GM18499 (cell line): ENCODE data around the gene PHF21A.

ENCODE experiments used
- ATAC-seq: cut with Tn5 transposase; IDR thresholded peaks from one replicate; pipeline ENCODE4 v1.9.1; 2021; ENCODE audit warnings: moderate number of reproducible peaks; ENCODE audit not compliant: insufficient read depth, unreplicated experiment

Gene PHF21A

DNA sequence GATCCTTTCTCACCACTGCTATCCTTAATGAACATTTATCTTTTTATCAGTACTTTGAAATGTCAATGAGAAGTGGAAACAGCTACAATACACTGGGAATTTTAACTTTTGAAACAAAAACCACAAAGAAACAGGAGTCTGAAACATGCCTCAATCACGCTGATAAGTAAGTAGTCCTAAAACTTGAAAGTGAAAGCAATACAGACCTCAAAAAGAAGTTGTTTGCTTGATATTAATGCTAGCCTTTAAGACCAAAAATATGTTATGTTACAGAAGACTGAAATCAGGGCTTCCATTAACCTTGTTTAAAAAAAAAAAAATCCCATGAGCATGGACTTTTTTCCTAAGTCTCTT, 21.3 kb downstream of the PHF21A start:
- ATAC-seq: no peak

DNA sequence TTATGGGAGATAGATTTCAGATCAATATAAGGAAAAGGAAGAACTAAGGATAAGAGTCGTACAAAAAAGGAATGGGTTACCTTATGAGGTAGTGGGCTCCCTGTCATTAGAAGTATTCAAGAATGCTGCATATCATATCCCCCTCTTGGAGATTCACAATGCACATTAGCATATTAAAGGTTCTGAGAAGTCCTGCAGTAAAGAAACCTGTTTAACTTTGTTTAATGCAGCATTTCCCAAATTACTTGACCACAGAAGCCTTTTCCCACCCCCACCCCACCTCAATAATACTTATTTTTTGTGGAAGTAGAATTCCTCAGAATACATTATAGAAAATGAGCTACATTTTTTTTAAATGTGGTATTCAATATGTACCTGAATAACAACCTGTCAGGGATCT, 30.9 kb downstream of the PHF21A start:
- ATAC-seq: no peak

DNA sequence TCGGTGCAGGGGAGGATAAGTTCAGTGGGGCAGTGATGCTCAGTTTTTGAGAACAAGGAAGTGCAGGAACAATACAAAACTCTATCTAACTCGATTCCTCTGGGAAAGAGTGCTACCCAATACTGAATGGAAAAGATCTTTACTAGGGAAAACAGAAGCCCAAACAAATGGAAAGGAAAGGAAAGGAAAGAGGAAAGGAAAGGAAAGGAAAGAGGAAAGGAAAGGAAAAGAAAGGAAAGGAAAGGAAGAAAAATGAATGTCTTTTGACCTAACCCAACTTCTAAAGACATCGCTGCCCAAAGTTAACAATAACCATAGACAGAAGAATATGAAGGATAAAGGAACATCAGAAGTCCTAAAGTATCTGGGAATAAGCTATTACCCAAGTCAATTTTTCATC, 41.6 kb downstream of the PHF21A start:
- no peak for ATAC-seq

DNA sequence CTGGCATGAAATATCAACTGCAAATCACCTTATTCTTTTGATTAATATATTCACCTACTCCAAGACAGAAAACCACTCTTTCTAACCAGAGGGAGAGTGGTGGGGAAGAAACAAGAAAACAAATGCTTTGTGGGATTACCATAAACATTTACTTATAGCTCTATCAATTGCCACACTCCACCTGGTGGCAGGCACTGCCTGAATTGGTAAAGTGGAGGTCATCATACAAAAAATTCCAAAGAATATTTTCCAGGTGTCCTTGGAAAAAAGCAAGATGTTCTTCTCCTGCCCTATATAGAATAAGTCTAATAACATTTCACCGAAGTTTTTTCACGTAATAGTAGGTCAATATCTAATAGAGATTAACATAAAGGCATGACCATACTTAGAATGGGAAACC, 45.3 kb downstream of the PHF21A start:
- ATAC-seq: no peak

DNA sequence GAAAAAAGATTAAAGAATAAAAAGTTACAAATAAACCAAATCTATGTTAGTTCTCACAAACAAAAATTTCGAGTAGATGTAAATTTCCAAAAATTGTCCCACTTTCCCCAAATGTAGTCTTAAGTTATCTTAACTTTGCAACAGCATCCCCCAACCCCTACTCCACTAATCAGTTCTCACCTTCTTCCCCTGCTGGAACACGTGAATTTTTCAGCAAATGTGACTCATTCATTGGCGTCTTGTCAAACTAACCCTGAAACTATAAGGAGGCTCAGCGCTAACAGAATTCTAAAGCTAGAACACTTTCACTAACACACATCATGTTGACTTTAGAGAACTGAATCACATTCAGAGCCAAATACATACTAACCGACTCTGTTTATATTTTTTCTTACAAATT, 46.1 kb downstream of the PHF21A start:
- no peak for ATAC-seq

DNA sequence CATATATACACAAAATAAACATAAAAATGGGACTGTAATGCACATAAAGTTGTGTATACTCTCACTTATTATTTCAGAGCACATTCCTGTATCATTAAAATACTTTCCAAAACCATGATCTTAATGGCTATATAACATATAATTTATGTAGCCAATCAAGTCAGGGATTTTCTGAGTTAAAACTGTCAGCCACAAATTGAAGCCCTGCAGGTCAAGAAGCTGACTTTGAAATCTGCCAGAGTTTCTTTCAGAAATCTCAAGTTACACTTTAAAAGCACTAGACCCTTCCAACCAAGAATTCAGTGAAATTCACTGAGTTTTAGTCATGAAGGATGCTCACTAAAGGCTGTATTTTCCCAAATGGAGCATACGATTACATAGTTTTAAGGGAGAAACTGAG, 47.6 kb downstream of the PHF21A start:
- no peak for ATAC-seq

DNA sequence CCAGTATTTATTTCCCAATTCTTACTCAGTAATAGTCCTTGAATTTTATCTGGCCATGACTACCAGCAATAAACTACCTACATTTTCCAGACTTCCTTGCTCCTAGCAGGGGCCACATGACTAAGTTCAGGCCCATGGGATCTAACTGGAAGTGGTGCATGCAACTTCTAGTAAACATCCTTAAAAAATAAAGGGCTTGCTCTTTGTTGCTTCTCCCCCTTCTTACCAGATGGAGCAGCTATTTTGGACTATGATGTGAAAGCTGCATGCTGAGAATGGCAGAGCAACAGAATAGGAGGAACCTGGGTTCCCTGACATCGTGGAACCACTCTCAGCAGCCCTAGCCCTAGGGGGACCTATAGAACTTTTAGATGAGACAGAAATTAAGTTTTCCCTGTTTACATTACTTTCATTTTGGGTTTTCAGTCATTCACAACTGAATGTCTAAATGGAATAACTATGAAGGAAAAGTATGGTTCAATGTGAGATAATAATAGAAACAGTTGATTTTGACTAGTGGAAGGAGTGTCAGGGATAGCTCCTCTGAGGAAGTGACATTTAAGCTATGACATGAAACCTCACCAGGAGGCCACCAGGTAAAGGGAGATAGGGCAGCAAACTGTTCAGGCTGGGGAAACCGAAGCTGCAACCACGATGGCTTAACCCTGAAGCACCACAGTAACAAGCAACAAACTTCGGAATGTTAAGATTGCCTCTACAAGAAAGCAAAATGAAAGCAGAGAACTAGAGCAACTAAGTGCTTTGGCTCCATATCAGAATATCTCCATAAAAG, 48.9 kb downstream of the PHF21A start:
- ATAC-seq: no peak

DNA sequence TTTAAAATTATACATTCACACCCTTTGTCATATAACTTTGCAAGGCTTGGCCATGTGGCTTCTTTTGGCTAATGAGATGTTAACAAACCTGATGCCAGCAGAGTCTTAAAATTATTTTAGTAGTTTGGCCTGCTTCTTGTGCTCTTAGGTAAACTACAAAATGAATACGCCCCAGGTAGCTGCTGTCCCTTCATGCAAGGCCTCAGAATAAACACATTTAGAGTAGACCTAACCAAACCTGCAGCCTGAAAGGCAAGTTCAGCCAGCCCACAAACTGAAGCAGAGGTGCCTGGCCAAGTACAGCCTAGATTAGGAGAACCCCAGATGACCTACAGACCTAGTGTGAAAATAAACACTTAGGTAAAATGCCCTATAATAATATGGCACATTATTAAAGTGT, 50.2 kb downstream of the PHF21A start:
- ATAC-seq: no peak

DNA sequence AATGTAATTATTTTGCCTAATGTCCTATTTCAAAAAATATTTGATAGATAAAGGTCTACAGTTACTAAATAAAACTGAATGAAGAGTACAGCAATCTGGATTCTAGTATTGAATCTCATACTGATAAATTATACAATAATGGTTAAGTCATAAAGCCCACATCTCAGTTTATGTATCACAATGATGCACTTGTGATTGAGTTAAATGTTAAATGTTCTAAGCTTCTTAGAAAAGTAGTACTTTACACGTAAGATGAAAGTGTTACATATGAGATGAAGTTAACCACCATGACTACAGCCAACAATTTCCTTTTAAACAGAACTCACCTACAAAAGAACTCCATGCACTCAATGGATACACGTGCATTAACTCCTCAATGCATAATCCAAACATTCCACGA, 51.7 kb downstream of the PHF21A start:
- no peak for ATAC-seq

DNA sequence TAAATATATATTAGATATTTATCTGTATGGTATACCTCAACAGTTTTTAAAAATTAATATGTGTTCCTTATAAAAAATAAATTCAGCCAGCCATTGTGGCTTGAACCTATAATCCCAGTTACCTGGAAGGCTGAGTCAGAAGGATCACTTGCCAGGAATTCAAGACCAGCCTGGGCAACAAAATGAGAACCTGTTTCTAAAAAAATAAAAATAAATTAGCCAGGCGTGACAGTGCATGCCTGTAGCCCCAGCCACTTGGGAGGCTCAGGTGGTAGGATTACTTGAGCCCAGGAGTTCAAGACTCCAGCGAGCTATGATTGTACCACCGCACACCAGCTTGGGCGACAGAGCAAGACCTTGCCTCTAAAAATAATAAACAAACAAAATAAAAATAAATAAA, 54.9 kb downstream of the PHF21A start:
- no peak for ATAC-seq

DNA sequence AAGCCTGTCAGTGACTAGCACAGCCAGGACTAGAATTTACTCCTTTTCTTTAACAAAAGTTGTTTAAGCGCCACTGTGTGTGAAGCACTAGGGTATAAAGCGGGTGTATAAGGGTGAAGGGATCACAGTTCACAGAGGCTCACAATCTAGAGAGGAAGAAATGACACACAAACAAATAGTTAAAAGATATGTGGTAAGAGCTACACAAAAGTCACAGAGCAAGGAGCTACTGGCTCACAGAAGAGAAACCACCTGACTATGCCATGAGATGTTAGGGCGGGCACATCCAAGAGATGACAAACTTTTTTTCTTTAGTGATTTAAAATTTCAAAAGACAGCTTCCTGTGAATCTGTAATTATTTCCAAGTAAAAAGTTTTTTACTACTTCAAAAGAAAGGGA, 55.6 kb downstream of the PHF21A start:
- ATAC-seq: no peak

DNA sequence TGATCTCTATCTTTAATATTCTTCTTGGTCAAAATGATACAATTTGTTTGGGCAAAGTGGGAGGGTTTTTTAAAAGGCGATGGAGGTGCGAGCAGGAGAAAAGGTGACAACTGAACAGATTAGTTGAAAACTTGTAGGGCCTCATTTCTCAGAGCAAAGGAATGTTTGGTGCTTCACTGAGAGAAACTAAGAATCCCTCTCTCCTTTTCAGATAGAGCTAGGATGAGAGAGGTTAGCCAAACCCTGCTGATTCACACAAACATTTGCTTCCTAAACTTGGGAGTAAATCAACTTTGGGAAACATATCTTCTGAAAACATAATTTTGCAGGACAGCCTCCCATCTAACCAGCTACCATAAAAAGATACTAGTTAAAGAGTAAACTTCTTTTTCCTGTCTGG, 57.0 kb downstream of the PHF21A start:
- no peak for ATAC-seq

DNA sequence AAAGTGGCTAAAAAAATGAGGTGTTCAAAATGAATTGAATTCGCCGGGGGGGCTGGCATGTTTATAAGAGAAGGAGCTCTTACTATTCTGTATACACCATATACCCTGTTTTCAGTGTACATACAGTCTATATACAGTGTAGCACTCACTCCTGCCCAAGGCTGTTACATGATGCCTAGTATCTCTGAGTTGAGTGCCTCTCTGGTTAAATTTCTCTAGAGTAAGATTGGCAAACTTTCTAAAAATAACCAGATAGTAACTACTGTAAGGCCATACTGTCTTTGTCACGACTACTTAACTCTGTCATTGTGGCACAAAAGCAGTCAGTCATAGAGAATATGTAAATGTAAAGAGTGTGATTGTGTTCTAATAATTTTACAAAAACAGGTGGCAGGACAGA, 58.1 kb downstream of the PHF21A start:
- no peak for ATAC-seq

DNA sequence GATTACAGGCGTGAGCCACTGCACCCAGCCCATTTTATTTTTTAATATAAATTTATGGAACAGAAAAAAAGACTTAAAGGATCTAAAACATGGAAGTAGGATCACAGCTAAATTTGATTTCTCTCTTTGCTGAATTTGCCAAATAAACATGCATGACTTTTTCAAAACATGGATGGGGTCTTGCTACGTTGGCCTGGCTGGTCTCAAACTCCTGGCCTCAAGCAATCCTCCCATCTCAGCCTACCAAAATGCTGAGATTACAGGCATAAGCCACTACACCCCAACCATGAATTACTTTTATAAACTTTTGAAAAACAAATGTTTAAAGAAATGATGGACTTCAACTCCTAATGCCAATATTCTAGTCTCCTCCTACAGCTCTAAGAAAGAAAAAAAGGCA, 61.2 kb downstream of the PHF21A start:
- no peak for ATAC-seq

DNA sequence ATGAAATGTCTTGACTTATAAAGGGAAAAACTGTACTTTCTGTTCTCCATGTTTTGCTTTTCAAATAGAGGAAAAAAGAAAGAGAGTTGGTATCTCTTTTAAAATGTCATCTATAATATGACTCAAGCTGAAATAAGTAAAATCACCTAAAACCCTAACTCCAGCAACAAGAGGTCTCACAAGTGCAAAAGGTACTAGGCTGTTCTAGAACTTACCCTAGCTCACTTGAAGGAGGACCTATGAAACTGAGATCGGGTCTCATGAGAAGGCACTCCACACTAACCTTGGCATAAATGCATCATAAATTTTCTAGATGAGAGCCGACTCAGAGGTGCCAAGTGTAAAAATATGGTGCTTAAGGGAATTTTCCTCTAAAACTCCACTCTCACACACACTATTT, 63.8 kb downstream of the PHF21A start:
- ATAC-seq: no peak

DNA sequence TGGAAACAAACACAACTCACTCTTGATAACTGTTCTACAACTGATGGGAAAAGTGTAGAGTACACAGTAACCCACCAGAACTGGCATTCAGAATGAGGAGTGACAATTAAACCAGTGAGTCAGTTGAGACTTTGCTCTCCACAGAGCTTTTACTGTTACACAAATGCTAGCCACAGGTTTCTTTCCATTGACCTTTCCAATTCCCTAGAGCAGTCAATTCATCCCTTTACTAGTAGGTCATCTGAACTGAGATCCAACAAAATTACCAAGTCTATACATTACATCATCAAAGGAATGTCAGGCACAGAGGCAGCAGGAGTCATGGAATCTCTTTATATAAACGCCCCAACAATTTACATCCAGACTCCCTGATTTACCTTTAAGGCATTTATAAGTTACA, 65.9 kb downstream of the PHF21A start:
- ATAC-seq: no peak

DNA sequence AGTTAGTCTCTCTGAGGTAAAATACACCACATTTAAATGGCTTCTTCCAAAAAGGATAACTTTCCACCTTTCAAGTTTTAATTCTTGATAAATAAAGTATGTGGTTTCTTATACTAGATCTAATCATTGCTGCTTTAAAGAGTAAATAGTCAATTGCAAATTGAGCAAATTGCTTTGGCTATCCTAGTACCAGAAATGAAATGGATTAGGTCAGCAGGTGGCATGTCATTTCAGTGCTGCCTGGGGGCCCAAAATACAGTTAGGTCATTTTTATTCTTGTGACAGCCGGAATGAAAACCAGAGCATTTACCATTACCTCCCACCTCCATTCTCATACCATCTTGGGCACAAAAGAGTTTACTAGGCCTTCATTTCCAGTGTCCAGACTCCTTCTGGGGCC, 70.2 kb downstream of the PHF21A start:
- no peak for ATAC-seq

DNA sequence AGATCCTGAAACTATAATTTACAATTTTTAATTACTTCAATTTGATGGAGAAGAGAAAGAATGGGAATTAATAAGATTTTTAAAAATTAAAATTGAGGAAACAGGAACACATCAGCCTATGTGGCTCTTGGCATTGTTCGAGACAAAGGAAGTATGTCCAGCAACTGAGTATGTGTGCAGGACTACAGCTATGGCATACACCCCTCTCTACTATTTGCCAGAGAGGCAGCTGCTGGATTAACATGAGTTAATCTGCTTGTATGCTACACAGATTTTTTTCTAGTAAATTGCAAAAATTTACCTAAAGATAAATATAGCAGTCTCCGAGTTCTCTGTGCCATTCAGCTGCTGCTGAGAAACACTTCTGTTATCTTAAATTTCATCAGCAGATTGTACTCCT, 70.6 kb downstream of the PHF21A start:
- no peak for ATAC-seq

DNA sequence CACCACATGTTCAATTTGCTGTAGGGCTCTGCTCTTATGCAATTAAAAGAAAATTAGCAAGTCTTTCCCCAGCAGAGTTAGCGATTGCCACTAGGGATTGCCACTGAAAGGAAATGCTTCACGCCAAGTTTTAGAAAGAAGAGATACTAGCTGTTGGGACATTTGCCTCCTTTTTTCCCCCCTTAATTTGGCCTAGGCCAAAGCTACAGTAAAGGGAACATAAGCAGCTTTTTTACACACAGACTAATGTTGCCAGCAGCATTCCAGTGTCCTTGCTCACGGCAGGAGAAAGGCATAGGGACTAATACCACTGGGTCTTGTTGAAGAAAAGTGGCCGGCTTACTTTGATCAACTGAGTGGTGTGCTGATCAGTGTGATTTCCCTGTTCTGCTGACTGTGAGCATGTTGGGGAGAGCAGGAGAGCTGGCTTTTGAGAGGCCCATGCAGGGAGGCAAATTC, 71.2 kb downstream of the PHF21A start:
- ATAC-seq: no peak

DNA sequence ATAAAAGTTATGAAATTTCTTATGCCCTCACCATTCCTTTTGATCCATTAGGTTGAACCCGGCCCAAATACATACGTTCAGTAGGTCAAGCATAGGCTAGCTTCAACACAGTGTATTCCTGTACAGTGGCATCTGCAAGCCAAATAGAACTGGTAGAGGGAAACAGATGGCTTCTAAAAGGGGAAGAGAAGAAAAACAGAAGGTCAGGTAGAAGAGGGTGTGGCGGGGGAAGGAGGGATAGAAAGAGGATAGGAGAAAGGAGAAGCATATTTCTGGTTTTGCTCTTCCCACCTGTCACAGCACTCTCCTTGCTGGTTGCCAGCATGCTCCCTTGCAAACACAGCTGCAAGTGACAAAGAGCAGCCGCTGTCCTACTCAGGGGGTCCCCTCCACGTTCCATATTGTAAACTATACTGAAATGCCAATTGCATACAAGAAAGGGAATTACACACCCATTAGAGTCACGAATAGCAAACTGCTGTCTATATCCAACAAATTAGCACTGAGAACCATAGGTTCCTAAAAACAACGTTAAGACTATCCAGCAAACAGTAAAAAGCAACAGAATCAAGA, 71.8 kb downstream of the PHF21A start:
- no peak for ATAC-seq

DNA sequence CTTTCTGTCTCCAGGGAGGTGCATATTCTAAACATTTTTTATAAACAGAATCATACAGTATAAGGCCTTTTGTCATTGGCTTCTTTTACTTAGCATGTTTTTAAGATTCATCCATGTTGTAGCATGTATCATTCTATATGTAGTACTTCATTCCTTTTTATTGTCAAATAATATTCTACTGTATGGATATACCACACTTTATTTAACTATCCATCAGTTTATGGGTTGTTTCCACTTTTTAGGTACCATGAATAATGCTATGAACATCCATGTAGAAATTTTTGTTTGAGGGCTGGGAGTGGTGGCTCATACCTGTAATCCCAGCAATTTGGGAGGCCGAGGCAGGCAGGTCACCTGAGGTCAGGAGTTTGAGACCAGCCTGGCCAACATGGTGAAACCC, 73.1 kb downstream of the PHF21A start:
- ATAC-seq: no peak

DNA sequence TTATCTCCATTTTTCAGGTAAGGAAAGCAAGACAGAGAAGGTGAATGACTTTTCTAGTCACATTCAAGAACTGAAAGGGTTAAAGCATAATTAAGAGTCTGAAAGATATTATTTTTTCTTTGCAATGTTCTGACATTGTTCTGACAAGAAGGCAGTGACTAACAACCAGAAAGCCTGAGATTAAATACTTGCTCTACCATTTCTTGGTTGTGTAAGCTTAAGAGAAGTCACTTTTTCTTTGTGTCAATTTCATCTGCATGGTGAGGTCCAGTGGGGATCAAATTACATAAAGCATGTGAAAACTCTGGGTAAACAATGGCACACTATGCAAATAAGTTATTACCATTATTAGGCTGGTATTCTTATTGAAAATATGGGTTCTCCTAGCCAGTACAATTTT, 73.7 kb downstream of the PHF21A start:
- ATAC-seq: no peak
